SJSA1 (cell line): ENCODE results near the gene ADCY9. TPM values are rescaled to one million over a fixed set of nuclear protein-coding genes. Genes with fewer than 3 reads are reported as not detected.

ENCODE experiments used
- DNase-seq, 2 experiments: peaks; one replicate each; pipeline ENCODE4 v3.0.0-alpha.2; 2015 to 2020; ENCODE audit warnings: low spot score in 2 of 2, low read depth in 1 of 2
- H3K27ac ChIP-seq: fragments of 250-450 bp; sonication (Bioruptor Pico); 2 replicates; pipeline ENCODE4 v1.5.1; 2020; ENCODE audit warnings: mild to moderate bottlenecking, moderate library complexity
- H3K27me3 ChIP-seq: fragments of 250-450 bp; sonication (Bioruptor Pico); replicated peaks from 2 replicates; pipeline ENCODE4 v1.5.1; 2020; ENCODE audit warnings: mild to moderate bottlenecking, moderate library complexity
- H3K36me3 ChIP-seq: fragments of 250-450 bp; sonication (Bioruptor Pico); 2 replicates; pipeline ENCODE4 v1.5.1; 2020; ENCODE audit warnings: mild to moderate bottlenecking
- H3K4me1 ChIP-seq: fragments of 250-450 bp; sonication (Bioruptor Pico); replicated peaks from 2 replicates; pipeline ENCODE4 v1.6.1; 2021; ENCODE audit warnings: mild to moderate bottlenecking
- H3K4me3 ChIP-seq: fragments of 250-450 bp; sonication (Bioruptor Pico); 2 replicates; pipeline ENCODE4 v1.5.1; 2020; ENCODE audit warnings: mild to moderate bottlenecking
- H3K9me3 ChIP-seq: fragments of 250-450 bp; sonication (Bioruptor Pico); replicated peaks from 2 replicates; pipeline ENCODE4 v1.5.1; 2020; ENCODE audit warnings: mild to moderate bottlenecking
- total RNA-seq: library from RNA; depleted of rRNA; stranded (reverse); fragments of >200 nt; shearing (Covaris generic); gene quantifications from 2 replicates; pipeline ENCODE4 v1.2.3, GENCODE V29; 2014

The ADCY9 gene
- total RNA-seq, 1 experiment from 2014 or later = 29.8 TPM

DNA sequence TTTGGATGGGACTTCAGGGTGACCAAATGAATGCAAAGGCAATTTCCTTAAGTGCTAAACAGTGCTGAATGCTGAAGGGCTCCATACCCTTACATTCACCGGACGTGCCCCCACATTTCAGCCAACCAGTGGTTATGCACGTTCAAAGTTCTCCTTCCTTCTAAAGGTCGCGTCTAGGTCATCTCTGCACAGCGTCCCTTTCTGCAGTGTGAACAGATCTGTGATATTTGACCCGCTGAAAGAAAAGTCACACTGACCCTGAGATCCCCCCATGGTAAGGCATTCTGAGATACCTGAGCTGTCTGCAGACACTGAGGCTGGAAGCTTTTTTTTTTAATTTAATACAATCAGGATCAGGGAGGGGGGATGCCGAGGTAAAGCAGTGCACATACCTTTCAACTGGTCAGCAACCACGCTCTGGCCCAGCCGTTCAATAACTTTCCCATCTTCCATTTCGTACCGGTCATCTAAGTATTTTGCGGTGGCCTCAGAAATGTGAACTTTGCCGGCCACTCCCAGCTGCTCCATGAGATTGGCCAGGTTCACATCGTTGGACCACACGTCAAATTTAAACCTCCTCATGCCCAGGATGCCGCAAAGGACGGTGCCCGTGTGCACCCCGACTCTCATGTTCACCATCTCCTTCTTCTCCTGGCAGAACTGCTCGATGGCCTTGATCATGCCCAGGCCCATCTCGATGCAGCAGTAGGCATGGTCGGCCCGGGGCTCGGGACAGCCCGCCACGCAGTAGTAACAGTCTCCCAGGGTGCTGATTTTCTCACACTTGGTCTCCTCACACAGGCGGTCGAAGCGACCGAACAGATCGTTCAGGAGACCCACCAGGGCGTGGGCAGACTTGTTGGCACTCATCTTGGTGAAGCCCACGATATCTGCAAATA lies 2.6 kb downstream of the ADCY9 start:
- Histone ChIP-seq H3K27me3 (no peaks in the 10 kb centered on the region), H3K9me3 (no peaks in the 10 kb centered on the region), H3K27ac (no peak overlapping the region), H3K4me1 (peaks cover 44% of the 10 kb centered on the region), H3K36me3 (peaks cover 29% of the 10 kb centered on the region), H3K4me3 (no peak overlapping the region)
- DNase-seq = no peak

DNA sequence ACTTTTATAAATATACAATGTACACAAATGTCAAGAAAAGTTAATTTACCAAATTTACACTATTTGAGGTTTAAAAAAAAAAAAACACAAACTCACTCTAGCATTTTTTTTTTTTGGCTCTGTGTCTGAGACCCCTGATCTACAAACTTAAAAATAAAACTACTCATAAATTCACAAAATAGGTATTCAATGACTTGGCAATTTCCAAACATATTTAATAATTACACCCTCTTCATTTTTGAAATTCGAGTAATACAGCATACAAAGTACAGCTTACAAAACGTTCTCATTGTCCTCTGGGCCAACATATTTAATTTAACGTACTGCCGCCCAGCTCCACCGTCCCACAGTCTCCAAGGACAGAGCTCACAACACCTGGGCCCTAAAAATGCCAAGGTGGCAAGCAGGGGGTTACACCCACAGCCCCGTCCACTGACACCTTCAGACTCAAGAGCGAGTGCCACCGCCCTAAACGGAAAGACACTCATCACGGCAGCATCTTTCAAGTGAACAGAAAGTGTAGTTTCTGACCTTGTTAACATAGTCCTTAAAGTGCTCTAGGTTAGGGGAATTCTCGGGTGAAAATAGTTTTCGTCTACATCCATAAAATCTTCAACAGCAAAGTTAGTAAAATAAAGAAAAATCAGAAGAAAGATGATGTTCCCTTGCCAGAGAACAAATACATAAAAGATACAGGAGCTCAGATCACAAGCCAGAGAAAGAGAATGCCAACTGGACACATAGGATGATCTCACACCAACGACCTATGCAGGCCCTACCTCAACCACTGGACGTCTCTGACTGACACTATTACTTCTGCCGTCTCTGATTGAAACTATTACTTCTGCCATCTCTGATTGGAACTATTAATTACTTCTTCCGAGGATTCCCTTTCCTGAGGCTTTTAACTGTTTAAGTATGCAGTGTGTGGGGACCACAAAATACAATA lies 4.2 kb downstream of the ADCY9 start:
- H3K9me3 ChIP-seq = no peaks in the 10 kb centered on the region
- H3K36me3 ChIP-seq = peaks cover 29% of the 10 kb centered on the region
- peak in 1 of 2 experiments; percentile 48 for DNase-seq
- H3K27me3 ChIP-seq = no peaks in the 10 kb centered on the region
- peak overlapping the region; percentile 23 for H3K4me3 ChIP-seq
- H3K4me1 ChIP-seq = peaks cover 41% of the 10 kb centered on the region
- H3K27ac ChIP-seq = 0 out of 2 replicates have a peak overlapping the region, but pooled peaks have one; percentile 14

DNA sequence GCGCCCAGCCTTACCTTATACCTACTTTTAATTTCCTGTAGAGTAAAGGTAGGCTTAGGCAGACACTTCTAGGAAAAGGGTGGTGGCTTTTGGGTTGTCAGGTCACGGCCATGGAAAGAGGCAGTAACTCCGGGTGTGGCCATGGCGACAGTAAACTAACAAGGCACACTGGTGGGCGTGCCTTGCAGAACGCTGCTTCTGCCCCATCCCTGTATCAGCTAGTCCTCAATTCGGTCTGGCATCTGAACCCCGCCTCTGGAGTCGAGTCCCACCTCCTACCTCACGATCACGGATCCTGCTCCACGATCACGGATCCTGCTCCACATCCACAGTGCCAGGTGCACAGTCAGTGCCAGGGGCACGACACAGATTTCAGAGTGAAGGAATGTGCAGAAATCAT lies 5.6 kb downstream of the ADCY9 start:
- peaks cover 35% of the 10 kb centered on the region for H3K4me1 ChIP-seq
- DNase-seq = no peak
- H3K9me3 ChIP-seq = no peaks in the 10 kb centered on the region
- H3K4me3 ChIP-seq = no peak overlapping the region
- no peaks in the 10 kb centered on the region for H3K27me3 ChIP-seq
- H3K36me3 ChIP-seq = peaks cover 40% of the 10 kb centered on the region
- H3K27ac ChIP-seq = no peak overlapping the region

DNA sequence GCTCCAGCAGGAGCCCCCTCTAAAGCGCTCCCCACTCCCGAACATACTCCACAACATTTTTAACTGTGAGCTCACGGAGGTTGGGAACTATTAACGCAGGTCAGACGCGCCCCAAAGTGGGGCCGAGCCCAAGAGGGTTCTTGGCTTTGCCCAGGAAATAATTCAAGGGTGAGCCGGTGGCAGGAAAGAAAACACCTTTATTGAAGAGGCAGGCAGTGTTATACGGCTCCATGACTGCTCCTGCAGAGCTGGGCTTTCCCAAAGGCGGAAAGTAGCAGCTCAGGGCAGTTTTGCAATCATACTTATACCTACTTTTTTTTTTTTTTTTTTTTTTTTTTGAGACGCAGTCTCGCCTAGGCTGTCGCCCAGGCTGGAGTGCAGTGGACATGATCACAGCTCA lies 6.2 kb downstream of the ADCY9 start:
- Histone ChIP-seq H3K27me3 (no peaks in the 10 kb centered on the region), H3K4me3 (no peak overlapping the region), H3K27ac (no peak overlapping the region), H3K9me3 (no peaks in the 10 kb centered on the region), H3K36me3 (peaks cover 36% of the 10 kb centered on the region), H3K4me1 (peaks cover 29% of the 10 kb centered on the region)
- DNase-seq = no peak

DNA sequence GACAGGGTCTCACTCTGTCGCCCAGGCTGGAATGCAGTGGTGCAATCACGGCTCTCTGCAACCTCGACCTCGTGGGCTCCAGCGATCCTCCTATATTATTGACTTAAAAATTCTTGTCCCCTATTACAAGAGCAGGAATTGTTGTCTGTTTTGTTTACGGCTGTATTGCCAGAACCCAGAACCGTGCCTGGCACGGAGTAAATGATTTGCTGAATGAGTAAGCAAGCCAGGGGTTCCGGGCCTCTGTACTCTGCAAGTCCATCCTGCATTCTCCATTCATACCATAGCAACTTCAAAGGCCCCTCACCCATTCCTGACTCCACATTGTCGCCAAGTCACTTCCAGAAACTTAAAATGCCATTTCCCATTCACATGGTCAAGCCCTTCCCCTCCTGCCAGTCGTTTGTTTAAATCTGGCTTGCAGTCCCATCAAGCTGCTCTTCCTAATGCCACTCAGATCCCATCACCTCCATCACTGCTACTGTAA lies 6.9 kb downstream of the ADCY9 start:
- peaks cover 31% of the 10 kb centered on the region for H3K36me3 ChIP-seq
- no peaks in the 10 kb centered on the region for H3K27me3 ChIP-seq
- peaks cover 21% of the 10 kb centered on the region for H3K4me1 ChIP-seq
- no peak for DNase-seq
- H3K9me3 ChIP-seq = no peaks in the 10 kb centered on the region
- no peak overlapping the region for H3K4me3 ChIP-seq
- no peak overlapping the region for H3K27ac ChIP-seq

DNA sequence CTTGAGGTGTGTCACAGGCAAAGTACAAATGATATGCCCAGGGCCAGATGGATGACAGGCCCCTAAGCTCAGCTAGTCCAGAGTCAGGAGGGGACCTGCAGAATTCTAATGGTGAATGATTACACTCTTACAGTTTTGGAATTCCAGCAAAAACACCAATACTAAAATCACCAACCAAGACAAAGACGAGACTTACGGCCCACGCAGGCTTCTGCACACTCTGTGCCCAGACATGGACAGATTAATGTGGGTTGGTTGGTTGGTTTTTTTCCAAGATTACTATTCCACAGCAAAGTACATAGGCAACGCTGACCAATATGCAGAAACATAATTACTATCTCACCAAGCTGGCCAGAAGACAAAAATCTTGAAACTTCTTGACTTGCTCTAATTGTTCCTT lies 9.7 kb downstream of the ADCY9 start:
- no peak overlapping the region for H3K4me3 ChIP-seq
- peaks cover 45% of the 10 kb centered on the region for H3K36me3 ChIP-seq
- H3K9me3 ChIP-seq = no peaks in the 10 kb centered on the region
- no peak overlapping the region for H3K27ac ChIP-seq
- no peaks in the 10 kb centered on the region for H3K4me1 ChIP-seq
- H3K27me3 ChIP-seq = no peaks in the 10 kb centered on the region
- DNase-seq = no peak

DNA sequence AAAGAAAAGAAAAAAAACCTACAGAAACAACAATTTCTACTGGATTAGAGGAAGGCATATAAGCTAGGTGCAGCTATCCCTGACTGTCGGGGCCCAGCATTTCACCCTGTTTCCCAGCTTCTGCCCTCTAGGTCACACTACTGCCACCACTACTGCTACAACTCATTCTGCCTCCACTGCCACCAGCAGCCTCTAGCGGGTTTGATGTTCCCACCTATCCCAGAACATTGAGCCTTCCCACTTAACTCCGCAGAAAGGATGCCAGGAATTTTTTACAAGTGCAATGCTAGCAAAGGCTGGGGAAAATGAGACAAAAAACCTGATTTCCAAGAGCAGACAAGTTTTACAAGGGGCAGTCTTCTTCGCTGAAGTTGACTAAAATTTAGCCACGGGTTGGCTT lies 10.4 kb downstream of the ADCY9 start:
- H3K9me3 ChIP-seq = no peaks in the 10 kb centered on the region
- no peaks in the 10 kb centered on the region for H3K4me1 ChIP-seq
- DNase-seq = no peak
- no peak overlapping the region for H3K27ac ChIP-seq
- no peaks in the 10 kb centered on the region for H3K27me3 ChIP-seq
- peaks cover 45% of the 10 kb centered on the region for H3K36me3 ChIP-seq
- H3K4me3 ChIP-seq = no peak overlapping the region

DNA sequence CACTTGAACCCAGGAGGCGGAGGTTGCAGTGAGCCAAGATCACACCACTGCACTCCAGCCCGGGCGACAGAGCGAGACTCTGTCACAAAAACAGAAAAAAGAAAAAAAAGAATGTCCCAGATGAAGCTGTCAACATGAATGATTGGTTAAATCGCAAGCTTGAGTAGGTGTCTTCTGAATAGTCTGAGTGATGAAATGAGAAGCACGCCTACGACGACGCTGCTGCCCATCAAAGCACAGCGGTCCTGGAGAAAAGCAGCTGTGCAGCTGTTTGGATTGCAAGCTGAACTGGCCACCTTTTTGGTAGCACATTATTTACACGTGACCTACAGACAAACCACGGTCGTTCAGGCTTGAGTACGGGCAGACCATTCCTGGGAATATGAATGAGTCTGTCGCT lies 12.5 kb downstream of the ADCY9 start:
- peaks cover 4% of the 10 kb centered on the region for H3K4me1 ChIP-seq
- no peak for DNase-seq
- H3K4me3 ChIP-seq = no peak overlapping the region
- no peaks in the 10 kb centered on the region for H3K9me3 ChIP-seq
- peaks cover 42% of the 10 kb centered on the region for H3K36me3 ChIP-seq
- H3K27me3 ChIP-seq = no peaks in the 10 kb centered on the region
- H3K27ac ChIP-seq = no peak overlapping the region

DNA sequence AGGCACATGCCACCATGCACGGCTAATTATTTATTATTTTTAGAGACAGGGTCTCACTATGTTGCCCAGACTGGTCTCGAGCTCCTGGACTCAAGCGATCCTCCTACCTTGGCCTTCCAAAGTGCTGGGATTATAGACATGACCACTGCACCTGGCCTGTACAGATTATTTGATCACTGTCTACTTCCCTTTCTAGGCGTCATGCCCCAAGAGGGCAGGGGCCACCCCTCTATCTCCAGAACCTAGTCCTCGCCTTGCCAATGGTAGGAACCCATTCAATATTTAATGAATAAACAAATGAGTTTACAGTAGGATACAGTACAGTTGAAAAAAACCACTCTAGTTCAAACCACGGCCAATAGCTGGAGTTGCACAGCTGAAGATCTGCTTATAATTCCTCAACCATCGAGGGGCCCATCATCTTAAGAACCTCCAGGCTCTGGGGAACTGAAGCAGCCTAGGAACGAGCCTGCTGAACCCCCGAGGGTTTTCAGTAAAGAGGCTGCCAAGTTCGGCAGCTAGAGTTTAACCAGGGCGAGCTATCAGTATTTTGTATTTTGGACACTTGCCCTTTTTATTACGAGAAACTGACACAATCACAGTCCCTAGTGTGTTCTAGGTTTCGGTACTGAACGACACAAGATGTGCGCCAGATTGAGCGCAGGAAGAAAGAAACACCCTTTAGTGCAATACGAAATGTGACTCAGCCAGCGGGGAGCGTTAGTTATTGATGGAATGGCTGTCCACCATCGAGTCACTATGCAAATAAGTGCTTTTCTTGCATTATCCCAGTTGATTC lies 14.6 kb downstream of the ADCY9 start:
- no peaks in the 10 kb centered on the region for H3K27me3 ChIP-seq
- no peak for DNase-seq
- H3K4me3 ChIP-seq = no peak overlapping the region
- H3K9me3 ChIP-seq = no peaks in the 10 kb centered on the region
- peaks cover 38% of the 10 kb centered on the region for H3K36me3 ChIP-seq
- H3K4me1 ChIP-seq = peaks cover 16% of the 10 kb centered on the region
- H3K27ac ChIP-seq = no peak overlapping the region

DNA sequence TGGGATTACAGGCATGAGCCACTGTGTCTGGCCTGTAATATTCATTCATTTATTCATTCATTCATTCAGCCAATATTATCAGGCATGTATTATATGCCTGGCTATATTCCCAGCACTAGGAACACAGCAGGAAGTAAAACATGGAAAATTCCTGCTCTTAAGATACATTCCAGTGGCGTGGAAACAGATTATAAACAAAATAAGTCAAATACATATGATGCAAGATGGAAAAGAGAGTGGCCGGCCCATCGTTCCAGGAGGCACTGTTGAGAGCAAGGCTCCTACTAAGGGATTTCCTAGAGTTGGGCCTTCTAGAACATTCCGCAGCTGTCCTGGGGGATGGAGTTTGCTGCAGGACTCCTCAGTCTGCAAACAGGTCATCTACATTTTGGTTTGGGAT lies 17.7 kb downstream of the ADCY9 start:
- Histone ChIP-seq H3K27me3 (no peaks in the 10 kb centered on the region), H3K36me3 (peaks cover 21% of the 10 kb centered on the region), H3K27ac (no peak overlapping the region), H3K9me3 (no peaks in the 10 kb centered on the region), H3K4me3 (no peak overlapping the region), H3K4me1 (peaks cover 16% of the 10 kb centered on the region)
- DNase-seq = no peak

DNA sequence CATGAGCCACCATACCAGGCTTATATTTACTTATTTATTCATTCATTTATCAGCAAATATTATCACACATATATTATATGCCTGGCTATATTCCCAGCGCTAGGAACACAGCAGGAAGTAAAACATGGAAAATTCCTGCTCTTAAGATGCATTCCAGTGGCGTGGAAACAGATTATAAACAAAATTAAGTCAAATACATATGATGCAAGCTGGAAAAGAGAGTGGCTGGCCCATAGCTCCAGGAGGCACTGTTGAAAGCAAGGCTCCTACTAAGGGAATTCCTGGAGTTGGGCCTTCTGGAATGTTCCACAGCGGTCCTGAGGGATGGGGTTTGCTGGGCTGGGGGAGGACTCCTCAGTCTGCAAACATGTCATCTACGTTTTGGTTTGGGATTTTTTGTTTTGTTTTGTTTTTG lies 18.4 kb downstream of the ADCY9 start:
- DNase-seq = no peak
- Histone ChIP-seq H3K27ac (no peak overlapping the region), H3K4me1 (peaks cover 16% of the 10 kb centered on the region), H3K9me3 (no peaks in the 10 kb centered on the region), H3K27me3 (no peaks in the 10 kb centered on the region), H3K36me3 (peaks cover 14% of the 10 kb centered on the region), H3K4me3 (no peak overlapping the region)

DNA sequence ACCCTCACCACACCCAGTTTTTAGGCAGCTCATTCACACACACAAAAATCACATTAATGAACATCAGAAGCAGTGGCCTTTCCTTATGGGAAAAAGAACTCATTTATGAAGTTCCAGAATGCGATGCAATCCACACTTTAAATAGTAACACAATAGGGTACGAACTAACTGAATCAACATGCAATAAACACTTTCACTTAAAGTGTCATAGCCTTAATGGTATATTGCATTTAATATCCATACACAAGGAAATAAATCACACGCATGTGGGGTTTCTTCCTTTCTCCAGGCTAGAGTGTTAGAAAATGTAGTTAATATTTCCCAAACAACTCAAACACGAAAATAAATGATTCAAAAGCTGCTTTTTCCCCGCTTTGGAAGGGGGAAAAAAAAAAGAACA lies 19.7 kb downstream of the ADCY9 start:
- Histone ChIP-seq H3K4me3 (no peak overlapping the region), H3K36me3 (0 out of 2 replicates have a peak, but pooled peaks cover 2% of the 10 kb centered on the region), H3K9me3 (no peaks in the 10 kb centered on the region), H3K27me3 (no peaks in the 10 kb centered on the region), H3K4me1 (peaks cover 16% of the 10 kb centered on the region), H3K27ac (no peak overlapping the region)
- DNase-seq = no peak

DNA sequence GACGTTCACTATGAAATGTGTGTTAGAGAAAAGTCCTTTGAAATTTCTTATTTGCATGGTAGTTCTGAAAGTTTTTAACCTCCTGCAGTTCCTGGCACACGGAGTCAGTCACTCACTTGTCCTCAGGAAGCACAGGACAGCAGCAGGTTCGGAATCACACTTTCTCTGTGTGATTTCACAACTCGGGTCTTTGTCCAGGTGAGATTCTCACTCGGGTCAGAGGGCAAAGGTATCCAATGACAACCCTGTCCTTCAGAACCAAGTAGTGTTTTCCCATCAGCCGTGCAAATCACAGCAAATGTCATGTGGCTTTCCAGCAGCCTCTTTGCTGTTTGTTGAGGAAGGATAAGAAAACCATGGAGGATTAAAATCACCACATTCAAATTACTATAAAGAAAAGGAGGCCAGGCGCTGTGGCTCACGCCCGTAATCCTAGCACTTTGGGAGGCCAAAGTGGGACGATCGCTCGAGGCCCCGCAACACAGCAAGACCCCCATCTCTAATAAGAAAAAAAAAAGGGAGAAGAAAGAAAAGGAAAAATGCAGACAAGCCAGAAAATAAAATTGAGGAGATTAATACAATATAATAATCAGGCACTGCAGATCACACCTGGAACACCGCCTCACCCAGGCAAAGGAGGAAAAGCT lies 22.0 kb downstream of the ADCY9 start:
- no peak for DNase-seq
- no peaks in the 10 kb centered on the region for H3K27me3 ChIP-seq
- H3K9me3 ChIP-seq = no peaks in the 10 kb centered on the region
- no peaks in the 10 kb centered on the region; the same call in 1 of the 2 replicates for H3K36me3 ChIP-seq
- H3K4me3 ChIP-seq = no peak overlapping the region
- no peak overlapping the region for H3K27ac ChIP-seq
- H3K4me1 ChIP-seq = peaks cover 23% of the 10 kb centered on the region
